Parathyroid adenoma (tissue), 2 donors: ENCODE measurements around the gene THSD4.

Experiments
- H2AFZ ChIP-seq: fragments of 300-600 bp; sonication (generic); one replicate; pipeline ENCODE4 v1.7.0; 2017; ENCODE audit warnings: antibody characterized with exemption, mild to moderate bottlenecking
- H3K27ac ChIP-seq: fragments of 300-600 bp; sonication (generic); one replicate; pipeline ENCODE4 v1.7.0; 2017
- H3K27me3 ChIP-seq: fragments of 300-600 bp; sonication (generic); one replicate; pipeline ENCODE4 v1.7.0; 2017; ENCODE audit warnings: low read length; ENCODE audit not compliant: control insufficient read depth, insufficient read depth
- H3K36me3 ChIP-seq: fragments of 300-600 bp; sonication (generic); one replicate; pipeline ENCODE4 v1.7.0; 2017; ENCODE audit warnings: low read length; ENCODE audit not compliant: control insufficient read depth, insufficient read depth
- H3K4me1 ChIP-seq: fragments of 300-600 bp; sonication (generic); one replicate; pipeline ENCODE4 v1.7.0; 2017; ENCODE audit warnings: control low read depth
- H3K4me2 ChIP-seq: fragments of 300-600 bp; sonication (generic); one replicate; pipeline ENCODE4 v1.7.0; 2017; ENCODE audit warnings: low read length
- H3K4me3 ChIP-seq: fragments of 300-600 bp; sonication (generic); one replicate; pipeline ENCODE4 v1.7.0; 2017; ENCODE audit warnings: low read depth, low read length
- H3K79me2 ChIP-seq: fragments of 300-600 bp; sonication (generic); one replicate; pipeline ENCODE4 v1.7.0; 2017; ENCODE audit warnings: control low read depth
- H3K9ac ChIP-seq: fragments of 300-600 bp; sonication (generic); one replicate; pipeline ENCODE4 v1.7.0; 2017; ENCODE audit warnings: mild to moderate bottlenecking
- H3K9me3 ChIP-seq: fragments of 300-600 bp; sonication (generic); one replicate; pipeline ENCODE4 v1.7.0; 2017; ENCODE audit warnings: low read length; ENCODE audit not compliant: control insufficient read depth
- TF ChIP-seq, protein P1 (sequence below): fragments of 300-600 bp; sonication (generic); IDR thresholded peaks from one replicate; pipeline ENCODE4 v1.7.0; 2017; ENCODE audit warnings: antibody characterized with exemption, mild to moderate bottlenecking
- donor health status: primary hyperparathyroidism.

The THSD4 gene

DNA sequence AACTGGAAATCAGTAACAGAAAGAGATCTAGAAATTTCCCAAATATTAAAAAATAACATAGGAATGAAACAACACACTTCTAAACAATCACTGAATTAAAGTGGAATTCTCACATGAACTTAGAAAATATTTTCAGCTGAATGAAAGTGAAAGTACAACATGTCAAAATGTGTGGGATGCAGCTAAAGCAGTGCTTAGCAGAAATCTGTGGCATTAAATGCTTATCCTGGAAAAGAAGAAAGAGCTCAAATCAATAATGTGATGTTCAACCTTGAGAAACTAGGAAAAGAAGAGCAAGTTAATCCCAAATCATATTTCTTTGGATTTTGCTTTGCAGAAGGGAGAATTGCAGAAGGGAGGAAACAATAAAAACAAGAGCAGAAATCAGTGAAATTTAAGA lies 596.9 kb downstream of the THSD4 start:
- H3K9ac ChIP-seq: no peak overlapping the region
- H3K4me3 ChIP-seq: no peak overlapping the region
- H3K27ac ChIP-seq: no peak overlapping the region
- no peaks in the 10 kb centered on the region for H3K4me1 ChIP-seq
- TF ChIP-seq, protein P1, sequence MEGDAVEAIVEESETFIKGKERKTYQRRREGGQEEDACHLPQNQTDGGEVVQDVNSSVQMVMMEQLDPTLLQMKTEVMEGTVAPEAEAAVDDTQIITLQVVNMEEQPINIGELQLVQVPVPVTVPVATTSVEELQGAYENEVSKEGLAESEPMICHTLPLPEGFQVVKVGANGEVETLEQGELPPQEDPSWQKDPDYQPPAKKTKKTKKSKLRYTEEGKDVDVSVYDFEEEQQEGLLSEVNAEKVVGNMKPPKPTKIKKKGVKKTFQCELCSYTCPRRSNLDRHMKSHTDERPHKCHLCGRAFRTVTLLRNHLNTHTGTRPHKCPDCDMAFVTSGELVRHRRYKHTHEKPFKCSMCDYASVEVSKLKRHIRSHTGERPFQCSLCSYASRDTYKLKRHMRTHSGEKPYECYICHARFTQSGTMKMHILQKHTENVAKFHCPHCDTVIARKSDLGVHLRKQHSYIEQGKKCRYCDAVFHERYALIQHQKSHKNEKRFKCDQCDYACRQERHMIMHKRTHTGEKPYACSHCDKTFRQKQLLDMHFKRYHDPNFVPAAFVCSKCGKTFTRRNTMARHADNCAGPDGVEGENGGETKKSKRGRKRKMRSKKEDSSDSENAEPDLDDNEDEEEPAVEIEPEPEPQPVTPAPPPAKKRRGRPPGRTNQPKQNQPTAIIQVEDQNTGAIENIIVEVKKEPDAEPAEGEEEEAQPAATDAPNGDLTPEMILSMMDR: no peak
- no peak overlapping the region for H3K4me2 ChIP-seq
- H3K36me3 ChIP-seq: no peaks in the 10 kb centered on the region
- no peaks in the 10 kb centered on the region for H3K27me3 ChIP-seq
- H3K79me2 ChIP-seq: no peaks in the 10 kb centered on the region
- no peaks in the 10 kb centered on the region for H3K9me3 ChIP-seq
- H2AFZ ChIP-seq: no peak overlapping the region

DNA sequence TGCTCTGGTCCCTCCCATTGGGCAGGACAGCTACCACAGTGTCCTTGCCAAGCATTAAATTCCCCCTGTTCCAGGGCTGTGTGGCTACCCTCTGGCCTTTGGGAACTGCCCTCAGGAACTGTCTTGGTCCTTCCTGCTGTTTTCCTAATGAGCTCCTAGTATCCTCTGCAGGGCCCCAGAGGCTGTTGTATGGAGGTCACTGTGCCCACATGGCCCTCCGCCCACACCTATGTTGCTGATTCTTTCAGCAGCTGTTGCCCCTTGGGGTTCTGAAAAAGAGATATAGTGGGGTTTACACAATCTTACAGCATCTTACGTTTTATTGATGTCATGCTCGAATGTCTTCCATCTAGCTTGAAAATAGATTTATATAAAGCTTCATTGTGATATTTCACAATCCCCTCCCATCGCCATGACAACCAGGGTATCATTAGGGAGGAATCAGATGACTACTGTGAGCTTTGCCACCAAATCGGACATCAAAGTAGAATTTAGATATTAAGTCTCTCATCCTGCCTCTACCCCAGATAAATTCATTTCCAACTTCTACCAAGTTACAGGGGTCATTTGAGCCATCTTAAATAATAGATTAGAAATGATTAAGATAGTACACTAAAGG lies 598.0 kb downstream of the THSD4 start:
- Histone ChIP-seq H3K4me3 (no peak overlapping the region), H3K27me3 (no peaks in the 10 kb centered on the region), H3K9me3 (no peaks in the 10 kb centered on the region), H3K9ac (no peak overlapping the region), H2AFZ (no peak overlapping the region), H3K27ac (no peak overlapping the region), H3K4me1 (no peaks in the 10 kb centered on the region), H3K36me3 (no peaks in the 10 kb centered on the region), H3K4me2 (no peak overlapping the region), H3K79me2 (no peaks in the 10 kb centered on the region)
- TF ChIP-seq, protein P1: no peak

DNA sequence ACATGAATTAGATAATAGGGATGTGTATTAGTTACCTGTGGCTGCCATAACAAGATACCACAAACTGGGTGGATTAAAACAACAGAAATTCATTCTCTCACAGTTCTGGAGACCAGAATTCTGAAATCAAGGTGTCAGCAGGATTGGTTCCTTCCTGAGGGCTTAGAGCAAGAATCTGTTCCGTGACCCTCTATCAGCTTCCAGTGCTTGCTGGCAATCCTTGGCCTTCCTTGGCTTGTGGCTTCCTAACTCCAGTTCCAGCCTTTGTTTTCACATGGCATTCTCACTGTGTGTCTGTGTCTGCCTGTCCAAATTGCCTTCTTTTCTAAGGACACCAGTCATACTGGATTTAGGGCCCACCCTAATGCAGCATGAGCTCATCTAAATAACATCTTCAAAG lies 600.6 kb downstream of the THSD4 start:
- no peaks in the 10 kb centered on the region for H3K79me2 ChIP-seq
- H3K4me1 ChIP-seq: no peaks in the 10 kb centered on the region
- no peak overlapping the region for H3K9ac ChIP-seq
- H3K4me3 ChIP-seq: no peak overlapping the region
- no peak overlapping the region for H2AFZ ChIP-seq
- H3K27me3 ChIP-seq: no peaks in the 10 kb centered on the region
- no peaks in the 10 kb centered on the region for H3K9me3 ChIP-seq
- TF ChIP-seq, protein P1: no peak
- no peak overlapping the region for H3K27ac ChIP-seq
- no peak overlapping the region for H3K4me2 ChIP-seq
- H3K36me3 ChIP-seq: no peaks in the 10 kb centered on the region

DNA sequence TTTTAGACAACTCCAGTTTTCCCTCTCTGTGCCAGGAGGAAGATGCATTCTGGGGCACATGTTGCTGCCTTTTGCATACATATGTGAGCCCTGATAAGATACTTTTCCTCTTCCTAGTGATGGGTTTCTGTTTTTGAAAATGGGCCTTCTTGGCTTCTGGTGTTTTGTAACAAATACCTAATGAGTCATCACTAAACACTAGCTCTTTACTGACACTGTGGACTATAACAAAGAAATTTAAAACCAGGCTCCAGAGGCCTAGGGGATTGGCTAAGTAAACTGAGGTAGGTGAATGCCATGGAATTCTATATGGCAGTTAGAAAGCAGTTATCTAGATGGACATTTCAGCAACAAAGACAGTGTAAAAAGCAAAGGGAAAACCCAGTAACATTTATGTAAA lies 601.7 kb downstream of the THSD4 start:
- Histone ChIP-seq H3K4me1 (no peaks in the 10 kb centered on the region), H3K27me3 (no peaks in the 10 kb centered on the region), H3K9me3 (no peaks in the 10 kb centered on the region), H3K4me3 (no peak overlapping the region), H3K4me2 (no peak overlapping the region), H2AFZ (no peak overlapping the region), H3K27ac (no peak overlapping the region), H3K36me3 (no peaks in the 10 kb centered on the region), H3K79me2 (no peaks in the 10 kb centered on the region), H3K9ac (no peak overlapping the region)
- TF ChIP-seq, protein P1: no peak
